IgD-negative memory B cell (primary cell): ENCODE results near the gene C2CD5. TPM values are rescaled to one million over a fixed set of nuclear protein-coding genes. Genes with fewer than 3 reads are reported as not detected.

Experiments
- H3K27ac Mint-ChIP-seq, 3 donors: one replicate each; pipeline ENCODE4 v1.8.0; 2020 to 2022; ENCODE audit warnings: mild to moderate bottlenecking in 3 of 3, mixed read lengths in 3 of 3, moderate library complexity in 1 of 3
- H3K27me3 Mint-ChIP-seq: one replicate; pipeline ENCODE4 v1.8.0; 2021; ENCODE audit warnings: mixed read lengths
- H3K36me3 Mint-ChIP-seq: one replicate; pipeline ENCODE4 v1.8.0; 2020; ENCODE audit warnings: mild to moderate bottlenecking, mixed read lengths
- H3K4me1 Mint-ChIP-seq, 3 donors: one replicate each; pipeline ENCODE4 v1.8.0; 2020 to 2022; ENCODE audit warnings: mixed read lengths in 3 of 3, mild to moderate bottlenecking in 1 of 3
- H3K4me3 Mint-ChIP-seq, 4 donors: one replicate each; pipeline ENCODE4 v1.8.0; 2020 to 2022; ENCODE audit warnings: mild to moderate bottlenecking in 4 of 4, mixed read lengths in 4 of 4, moderate library complexity in 3 of 4
- H3K9me3 Mint-ChIP-seq, 3 donors: one replicate each; pipeline ENCODE4 v1.8.0; 2020 to 2021; ENCODE audit warnings: mixed read lengths in 3 of 3, mild to moderate bottlenecking in 1 of 3
- polyA plus RNA-seq: library from polyadenylated mRNA; unstranded; fragments of 300-500 nt; fragmentation: Illumina TruSeq; gene quantifications from one replicate; pipeline ENCODE4 v1.2.3, GENCODE V29; 2021

C2CD5 gene
- polyA plus RNA-seq, 1 donor from 2014 or later = 17.8 TPM

GRCh38 chr12:22437031-22437806, 107.1 kb downstream of the C2CD5 start:
- Mint-ChIP-seq H3K9me3 (no peaks in the 10 kb centered on the region), H3K27ac (no peak overlapping the region), H3K36me3 (no peaks in the 10 kb centered on the region), H3K4me1 (peaks cover 0 to 2% (median 2%) of the 10 kb centered on the region in 3 donors), H3K27me3 (no peaks in the 10 kb centered on the region), H3K4me3 (no peak overlapping the region)

GRCh38 chr12:22435583-22435982, 108.8 kb downstream of the C2CD5 start:
- Mint-ChIP-seq H3K27me3 (no peaks in the 10 kb centered on the region), H3K27ac (no peak overlapping the region), H3K9me3 (no peaks in the 10 kb centered on the region), H3K4me1 (peaks cover 3 to 8% (median 6%) of the 10 kb centered on the region in 3 donors), H3K4me3 (no peak overlapping the region), H3K36me3 (no peaks in the 10 kb centered on the region)

- no peaks in the 10 kb centered on the region for H3K36me3 Mint-ChIP-seq
- peak overlapping the region in 1 of 4 donors; percentile 34 for H3K4me3 Mint-ChIP-seq
- H3K9me3 Mint-ChIP-seq = no peaks in the 10 kb centered on the region
- H3K27me3 Mint-ChIP-seq = no peaks in the 10 kb centered on the region
- peaks cover 3 to 6% (median 6%) of the 10 kb centered on the region in 3 donors for H3K4me1 Mint-ChIP-seq
- no peak overlapping the region for H3K27ac Mint-ChIP-seq
These were observed 112.6 kb downstream of the C2CD5 start for GRCh38 chr12:22431693-22432251.

- Mint-ChIP-seq H3K27ac (peak overlapping the region in 1 of 3 donors; percentile 42), H3K9me3 (no peaks in the 10 kb centered on the region), H3K36me3 (peaks cover 2% of the 10 kb centered on the region), H3K4me3 (no peak overlapping the region), H3K4me1 (no peaks in the 10 kb centered on the region), H3K27me3 (no peaks in the 10 kb centered on the region)
These were observed 127.5 kb downstream of the C2CD5 start for GRCh38 chr12:22416801-22417200.

GRCh38 chr12:22415342-22416309, 128.7 kb downstream of the C2CD5 start:
- Mint-ChIP-seq H3K4me3 (no peak overlapping the region), H3K27me3 (no peaks in the 10 kb centered on the region), H3K9me3 (no peaks in the 10 kb centered on the region), H3K4me1 (no peaks in the 10 kb centered on the region), H3K27ac (no peak overlapping the region), H3K36me3 (peaks cover 2% of the 10 kb centered on the region)

GRCh38 chr12:22414742-22415141, 129.6 kb downstream of the C2CD5 start:
- Mint-ChIP-seq H3K27ac (no peak overlapping the region), H3K4me1 (no peaks in the 10 kb centered on the region), H3K36me3 (peaks cover 2% of the 10 kb centered on the region), H3K27me3 (peaks cover 2% of the 10 kb centered on the region), H3K4me3 (no peak overlapping the region), H3K9me3 (no peaks in the 10 kb centered on the region)

- no peak overlapping the region for H3K27ac Mint-ChIP-seq
- peaks cover 2% of the 10 kb centered on the region for H3K36me3 Mint-ChIP-seq
- no peaks in the 10 kb centered on the region for H3K9me3 Mint-ChIP-seq
- H3K4me3 Mint-ChIP-seq = no peak overlapping the region
- H3K27me3 Mint-ChIP-seq = peaks cover 4% of the 10 kb centered on the region
- peaks cover 0 to 3% (median 0%) of the 10 kb centered on the region in 3 donors for H3K4me1 Mint-ChIP-seq
These were observed 130.8 kb downstream of the C2CD5 start for GRCh38 chr12:22413592-22413991.

- H3K36me3 Mint-ChIP-seq = peaks cover 2% of the 10 kb centered on the region
- H3K27ac Mint-ChIP-seq = no peak overlapping the region
- H3K9me3 Mint-ChIP-seq = no peaks in the 10 kb centered on the region
- peaks cover 0 to 3% (median 0%) of the 10 kb centered on the region in 3 donors for H3K4me1 Mint-ChIP-seq
- H3K27me3 Mint-ChIP-seq = peaks cover 4% of the 10 kb centered on the region
- H3K4me3 Mint-ChIP-seq = no peak overlapping the region
These were observed 131.8 kb downstream of the C2CD5 start for GRCh38 chr12:22412581-22412980.

- Mint-ChIP-seq H3K9me3 (no peaks in the 10 kb centered on the region), H3K36me3 (no peaks in the 10 kb centered on the region), H3K27ac (no peak overlapping the region), H3K4me3 (peak overlapping the region in 1 of 4 donors; percentile 28), H3K4me1 (peaks cover 0 to 5% (median 0%) of the 10 kb centered on the region in 3 donors), H3K27me3 (peaks cover 4% of the 10 kb centered on the region)
These were observed 133.9 kb downstream of the C2CD5 start for GRCh38 chr12:22410486-22410885.

- H3K27ac Mint-ChIP-seq = peak overlapping the region in 2 of 3 donors; percentile 59 to 63
- H3K4me3 Mint-ChIP-seq = peak overlapping the region in 1 of 4 donors; percentile 58
- H3K36me3 Mint-ChIP-seq = no peaks in the 10 kb centered on the region
- peaks cover 0 to 5% (median 0%) of the 10 kb centered on the region in 3 donors for H3K4me1 Mint-ChIP-seq
- peaks cover 4% of the 10 kb centered on the region for H3K27me3 Mint-ChIP-seq
- H3K9me3 Mint-ChIP-seq = peaks cover 0 to 2% (median 0%) of the 10 kb centered on the region in 3 donors
These were observed 134.8 kb downstream of the C2CD5 start for GRCh38 chr12:22409377-22410164.

- Mint-ChIP-seq H3K36me3 (no peaks in the 10 kb centered on the region), H3K27me3 (peaks cover 4% of the 10 kb centered on the region), H3K4me1 (peaks cover 0 to 5% (median 0%) of the 10 kb centered on the region in 3 donors), H3K4me3 (no peak overlapping the region), H3K9me3 (peaks cover 0 to 2% (median 0%) of the 10 kb centered on the region in 3 donors), H3K27ac (no peak overlapping the region)
These were observed 135.5 kb downstream of the C2CD5 start for GRCh38 chr12:22408610-22409376.

GRCh38 chr12:22407397-22407796, 136.9 kb downstream of the C2CD5 start:
- Mint-ChIP-seq H3K4me1 (peaks cover 0 to 5% (median 0%) of the 10 kb centered on the region in 3 donors), H3K27ac (no peak overlapping the region), H3K4me3 (no peak overlapping the region), H3K9me3 (peaks cover 0 to 2% (median 0%) of the 10 kb centered on the region in 3 donors), H3K27me3 (peaks cover 11% of the 10 kb centered on the region), H3K36me3 (no peaks in the 10 kb centered on the region)

- Mint-ChIP-seq H3K4me1 (peaks cover 0 to 5% (median 0%) of the 10 kb centered on the region in 3 donors), H3K4me3 (no peak overlapping the region), H3K27ac (no peak overlapping the region), H3K36me3 (no peaks in the 10 kb centered on the region), H3K27me3 (peaks cover 11% of the 10 kb centered on the region), H3K9me3 (peaks cover 0 to 2% (median 0%) of the 10 kb centered on the region in 3 donors)
These were observed 137.7 kb downstream of the C2CD5 start for GRCh38 chr12:22406627-22407026.
